Right lobe of liver (tissue), 4 donors: ENCODE data around the gene CBLN3.

Experiments
- CTCF ChIP-seq, 4 donors: fragments of 200-600 bp in 3 of 4; fragments of 450-650 bp in 1 of 4; IDR thresholded peaks; one replicate each; pipeline versions ENCODE4 v1.5.1 to v1.8.0; 2016 to 2022; ENCODE audit warnings: antibody characterized with exemption in 4 of 4, mild to moderate bottlenecking in 2 of 4
- POLR2A ChIP-seq: fragments of 450-650 bp; IDR thresholded peaks from one replicate; pipeline ENCODE4 v1.6.1; 2017; ENCODE audit warnings: antibody characterized with exemption, mild to moderate bottlenecking
- donor health status: DM: no; HTN: no; CAD: no.
- donor health status: DM: no; HTN: no; CAD: no.
- donor health status: DM: no; HTN: yes; CAD: no.

- TF ChIP-seq CTCF (IDR thresholded peaks at IDR 0.05), result no peak
- no peak for TF ChIP-seq POLR2A
Measured at GRCh38 chr14:24473211-24473610, 43.7 kb upstream of the CBLN3 start.
